IPS DF 19.7 (cell line): ENCODE data around the gene BMP2K.

Experiments
- DNase-seq: peaks from one replicate; pipeline ENCODE4 v3.0.0-alpha.2; 2013; ENCODE audit warnings: low read depth, low spot score

Gene BMP2K

GRCh38 chr4:78764498-78764961 is 11.6 kb upstream of the BMP2K start:
- no peak for DNase-seq

- DNase-seq: no peak
Measured at GRCh38 chr4:78765432-78766006, 10.6 kb upstream of the BMP2K start.

GRCh38 chr4:78766026-78766425 is 10.1 kb upstream of the BMP2K start:
- no peak for DNase-seq

- DNase-seq: no peak
Measured at GRCh38 chr4:78766650-78767049, 9.5 kb upstream of the BMP2K start.

GRCh38 chr4:78767350-78767749 is 8.8 kb upstream of the BMP2K start:
- no peak for DNase-seq

GRCh38 chr4:78768452-78769180 is 7.5 kb upstream of the BMP2K start:
- DNase-seq: no peak

GRCh38 chr4:78770091-78770642 is 6.0 kb upstream of the BMP2K start:
- no peak for DNase-seq

- no peak for DNase-seq
Measured at GRCh38 chr4:78772526-78773091, 3.5 kb upstream of the BMP2K start.

GRCh38 chr4:78774417-78774816 is 1.7 kb upstream of the BMP2K start:
- no peak for DNase-seq

GRCh38 chr4:78775303-78776078 is 659 bp upstream of the BMP2K start:
- no peak for DNase-seq

GRCh38 chr4:78776729-78777575 is 802 bp downstream of the BMP2K start:
- no peak for DNase-seq

GRCh38 chr4:78777576-78777940 is 1.4 kb downstream of the BMP2K start:
- no peak for DNase-seq

GRCh38 chr4:78778530-78778929 is 2.4 kb downstream of the BMP2K start:
- DNase-seq: no peak

GRCh38 chr4:78779280-78779679 is 3.1 kb downstream of the BMP2K start:
- DNase-seq: no peak

- DNase-seq: no peak
Measured at GRCh38 chr4:78780093-78780492, 3.9 kb downstream of the BMP2K start.

GRCh38 chr4:78781139-78781538 is 5.0 kb downstream of the BMP2K start:
- no peak for DNase-seq

- no peak for DNase-seq
Measured at GRCh38 chr4:78781924-78782323, 5.8 kb downstream of the BMP2K start.

GRCh38 chr4:78784236-78784865 is 8.2 kb downstream of the BMP2K start:
- DNase-seq: no peak

GRCh38 chr4:78787392-78788006 is 11.3 kb downstream of the BMP2K start:
- DNase-seq: no peak
